Measurements from ENCODE around the gene DLG2. TPM values are rescaled to one million over a fixed set of nuclear protein-coding genes. Genes with fewer than 3 reads are reported as not detected.

DLG2 gene
- total and polyA plus RNA-seq, 4 donors, result 1.3 to 23.3 (median 10.9) TPM

DNA sequence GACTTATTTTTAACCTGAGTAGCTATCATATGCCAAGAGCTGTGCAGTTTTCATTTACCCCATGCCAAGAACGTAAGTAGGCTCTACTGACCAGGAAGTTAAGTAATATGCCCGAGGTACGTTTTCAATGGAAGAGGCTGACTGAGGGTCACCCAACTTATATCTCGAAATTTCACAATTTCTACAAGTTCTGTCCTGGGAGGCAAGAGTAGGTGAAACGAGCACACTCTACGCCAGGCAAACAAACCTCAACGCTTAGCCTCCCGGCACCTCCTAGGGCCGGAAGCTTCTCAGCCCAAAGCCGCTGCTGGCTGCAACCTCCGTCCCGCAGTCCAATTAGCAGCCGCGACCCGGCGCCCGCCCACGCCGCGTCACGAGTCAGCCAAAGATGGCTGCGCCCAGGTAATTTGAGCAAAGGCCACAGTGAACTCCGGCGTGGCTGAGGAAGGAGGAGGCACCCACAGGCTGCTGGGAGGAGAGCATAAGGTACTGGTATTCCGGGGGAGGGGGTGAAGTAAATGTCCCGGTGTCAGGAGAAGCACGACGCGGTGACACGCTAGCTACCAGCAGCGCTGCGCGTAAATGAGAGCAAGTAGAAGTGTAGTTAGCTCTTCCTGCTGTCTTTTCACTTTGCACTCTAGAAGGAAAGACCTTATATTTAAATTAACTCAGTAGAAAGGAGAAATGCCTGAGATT is 20.6 kb upstream of the DLG2 start, which contains the start of gene TMEM126A:
Gene TMEM126A, plus strand, starts transcription at position 364 of the 696 bp plus-strand sequence. CDS start 2,289 bp downstream, outside the sequence.
- peak; percentile 98 for ATAC-seq (ENCODE audit: low FRiP score)
- Histone ChIP-seq H3K27me3 (ENCODE audit: control insufficient read depth in 1 of 2, insufficient read depth in 2 of 2, low read length in 1 of 2) (no peaks in the 10 kb centered on the region), H3K9me3 (ENCODE audit: control insufficient read depth, low read length) (no peaks in the 10 kb centered on the region), H3K4me1 (ENCODE audit: control insufficient read depth in 1 of 2, insufficient read depth in 2 of 2, low read length in 2 of 2) (no peaks in the 10 kb centered on the region), H3K36me3 (ENCODE audit: control insufficient read depth in 1 of 2, insufficient read depth in 2 of 2, low read length in 1 of 2) (peaks cover 0 to 2% of the 10 kb centered on the region in 2 donors), H3K4me3 (ENCODE audit: low read length in 2 of 2) (peak within 1 kb of the TSS; percentile 61 to 92), H3K27ac (ENCODE audit: low read depth in 1 of 2, low read length in 2 of 2) (peak within 1 kb of the TSS in 1 of 2 donors; percentile 81)
- DNase-seq, result peak; percentile 93 to 97
- WGBS, 2 donors, result 0% methylated on average over 33 of the region's 33 CpGs
- intact Hi-C loops (cut with DNase I), result loop anchor here in 1 of 2 donors (2.0 kb wide), 1 partner anchor 19 kb away; the partner anchor contains the start of gene TMEM126B

DNA sequence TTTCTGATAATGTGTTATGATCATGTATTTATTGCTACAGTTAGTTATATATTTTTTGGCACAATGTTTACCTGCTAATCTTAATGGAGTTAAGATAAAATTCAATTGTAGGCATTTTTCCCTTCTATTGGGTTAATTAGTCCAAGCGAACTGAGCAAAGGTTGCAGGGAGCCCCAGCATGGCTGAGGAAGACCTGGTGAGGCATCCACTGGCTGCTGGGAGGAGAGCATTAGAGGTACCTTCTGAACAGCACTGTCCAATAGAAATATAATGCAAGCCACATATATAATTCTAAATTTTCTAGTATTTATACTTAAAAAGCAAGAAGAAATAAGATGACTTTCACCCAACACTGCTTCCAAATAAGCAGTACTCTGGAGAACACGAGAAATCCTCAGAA is 19.9 kb upstream of the DLG2 start:
- Histone ChIP-seq H3K27me3 (ENCODE audit: control insufficient read depth in 1 of 2, insufficient read depth in 2 of 2, low read length in 1 of 2) (no peaks in the 10 kb centered on the region), H3K36me3 (ENCODE audit: control insufficient read depth in 1 of 2, insufficient read depth in 2 of 2, low read length in 1 of 2) (peaks cover 0 to 2% of the 10 kb centered on the region in 2 donors), H3K9me3 (ENCODE audit: control insufficient read depth, low read length) (no peaks in the 10 kb centered on the region), H3K4me1 (ENCODE audit: control insufficient read depth in 1 of 2, insufficient read depth in 2 of 2, low read length in 2 of 2) (no peaks in the 10 kb centered on the region), H3K4me3 (ENCODE audit: low read length in 2 of 2) (peak overlapping the region; percentile 61 to 92), H3K27ac (ENCODE audit: low read depth in 1 of 2, low read length in 2 of 2) (peak overlapping the region in 1 of 2 donors; percentile 77)
- intact Hi-C loops (cut with DNase I), result loop anchor here in 1 of 2 donors (2.0 kb wide), 1 partner anchor 18 kb away; the partner anchor contains the start of gene TMEM126B
- ATAC-seq (ENCODE audit: low FRiP score) (peak; percentile 9), DNase-seq (no peak)
- 22 to 24% methylated on average over 2 of the region's 2 CpGs for WGBS, 2 donors

GRCh38 chr11:85643191-85643614 is 16.1 kb upstream of the DLG2 start:
- H3K9me3 ChIP-seq (ENCODE audit: control insufficient read depth, low read length), result no peaks in the 10 kb centered on the region
- no peaks in the 10 kb centered on the region for H3K4me1 ChIP-seq (ENCODE audit: control insufficient read depth in 1 of 2, insufficient read depth in 2 of 2, low read length in 2 of 2)
- intact Hi-C loops (cut with DNase I), result no loop called here
- ATAC-seq (ENCODE audit: low FRiP score), result no peak
- H3K36me3 ChIP-seq (ENCODE audit: control insufficient read depth in 1 of 2, insufficient read depth in 2 of 2, low read length in 1 of 2), result no peaks in the 10 kb centered on the region
- 20 to 22% methylated on average over 2 of the region's 2 CpGs for WGBS, 2 donors
- H3K4me3 ChIP-seq (ENCODE audit: low read length in 2 of 2), result no peak overlapping the region
- H3K27ac ChIP-seq (ENCODE audit: low read depth in 1 of 2, low read length in 2 of 2), result no peak overlapping the region
- no peak for DNase-seq
- H3K27me3 ChIP-seq (ENCODE audit: control insufficient read depth in 1 of 2, insufficient read depth in 2 of 2, low read length in 1 of 2), result no peaks in the 10 kb centered on the region

GRCh38 chr11:85634747-85635146 is 7.6 kb upstream of the DLG2 start:
- no peak overlapping the region for H3K4me3 ChIP-seq (ENCODE audit: low read length in 2 of 2)
- H3K9me3 ChIP-seq (ENCODE audit: control insufficient read depth, low read length), result no peaks in the 10 kb centered on the region
- intact Hi-C loops (cut with DNase I), result no loop called here
- ATAC-seq (ENCODE audit: low FRiP score) (no peak), DNase-seq (no peak)
- H3K27ac ChIP-seq (ENCODE audit: low read depth in 1 of 2, low read length in 2 of 2), result no peak overlapping the region
- 79 to 84% methylated on average over 3 of the region's 3 CpGs for WGBS, 2 donors
- peaks cover 0 to 7% of the 10 kb centered on the region in 2 donors for H3K36me3 ChIP-seq (ENCODE audit: control insufficient read depth in 1 of 2, insufficient read depth in 2 of 2, low read length in 1 of 2)
- H3K27me3 ChIP-seq (ENCODE audit: control insufficient read depth in 1 of 2, insufficient read depth in 2 of 2, low read length in 1 of 2), result no peaks in the 10 kb centered on the region
- H3K4me1 ChIP-seq (ENCODE audit: control insufficient read depth in 1 of 2, insufficient read depth in 2 of 2, low read length in 2 of 2), result peaks cover 0 to under 1% of the 10 kb centered on the region in 2 donors

DNA sequence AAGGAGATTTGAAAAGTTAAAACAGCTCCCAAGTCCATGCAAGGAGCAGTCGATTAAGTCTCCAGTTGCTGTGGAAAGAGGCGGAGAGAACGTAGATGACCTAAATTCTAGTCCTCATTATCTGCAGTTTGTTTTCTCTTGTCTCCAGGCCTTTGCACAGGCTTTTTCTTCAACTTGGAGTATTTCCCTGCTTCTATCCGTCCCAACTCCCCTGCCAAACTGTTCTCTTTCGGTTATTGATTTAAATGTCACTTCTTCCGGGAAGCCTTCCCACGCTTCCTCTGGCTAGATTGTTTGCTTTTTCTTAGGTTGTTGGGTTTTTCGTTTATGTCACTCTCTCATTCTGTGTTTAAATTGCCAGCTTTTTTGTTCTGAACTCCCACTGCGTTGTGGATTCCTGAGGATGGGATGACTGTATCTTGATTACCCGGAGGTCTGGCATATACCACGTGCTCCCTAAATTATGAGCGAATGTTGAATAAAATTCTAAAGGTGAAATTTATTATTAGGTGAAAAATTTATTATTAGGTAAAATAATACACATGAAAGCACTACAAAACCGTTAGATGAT is 1.7 kb upstream of the DLG2 start:
- Histone ChIP-seq H3K4me1 (ENCODE audit: control insufficient read depth in 1 of 2, insufficient read depth in 2 of 2, low read length in 2 of 2) (peaks cover 0 to 8% of the 10 kb centered on the region in 2 donors), H3K27ac (ENCODE audit: low read depth in 1 of 2, low read length in 2 of 2) (peak overlapping the region in 1 of 2 donors; percentile 72), H3K4me3 (ENCODE audit: low read length in 2 of 2) (peak overlapping the region; percentile 70 to 95), H3K36me3 (ENCODE audit: control insufficient read depth in 1 of 2, insufficient read depth in 2 of 2, low read length in 1 of 2) (no peaks in the 10 kb centered on the region), H3K9me3 (ENCODE audit: control insufficient read depth, low read length) (no peaks in the 10 kb centered on the region), H3K27me3 (ENCODE audit: control insufficient read depth in 1 of 2, insufficient read depth in 2 of 2, low read length in 1 of 2) (no peaks in the 10 kb centered on the region)
- peak; percentile 37 for ATAC-seq (ENCODE audit: low FRiP score)
- no peak for DNase-seq
- intact Hi-C loops (cut with DNase I), result loop anchor here in 1 of 2 donors (1.0 to 2.0 kb wide), 2 partner anchors 18 to 35 kb away; partner anchors contain the start of gene TMEM126A
- 1% methylated on average over 13 of the region's 13 CpGs for whole genome bisulfite sequencing, 2 donors

GRCh38 chr11:85627998-85628770 is 1.0 kb upstream of the DLG2 start, which contains the start of gene TMEM126B:
Gene TMEM126B, plus strand, starts transcription at chr11:85628593. Its CDS starts 15 bp downstream, at chr11:85628608.
- 0 to 1% methylated on average over 41 of the region's 41 CpGs for WGBS, 2 donors
- ATAC-seq (ENCODE audit: low FRiP score) (peak; percentile 100), DNase-seq (peak; percentile 99)
- Histone ChIP-seq H3K27ac (ENCODE audit: low read depth in 1 of 2, low read length in 2 of 2) (peak within 1 kb of the TSS; percentile 78 to 95), H3K36me3 (ENCODE audit: control insufficient read depth in 1 of 2, insufficient read depth in 2 of 2, low read length in 1 of 2) (no peaks in the 10 kb centered on the region), H3K9me3 (ENCODE audit: control insufficient read depth, low read length) (no peaks in the 10 kb centered on the region), H3K27me3 (ENCODE audit: control insufficient read depth in 1 of 2, insufficient read depth in 2 of 2, low read length in 1 of 2) (no peaks in the 10 kb centered on the region), H3K4me3 (ENCODE audit: low read length in 2 of 2) (peak within 1 kb of the TSS; percentile 91 to 95), H3K4me1 (ENCODE audit: control insufficient read depth in 1 of 2, insufficient read depth in 2 of 2, low read length in 2 of 2) (peaks cover 0 to 8% of the 10 kb centered on the region in 2 donors)
- intact Hi-C loops (cut with DNase I), result loop anchor here in 1 of 2 donors (1.0 to 2.0 kb wide), 2 partner anchors 19 to 36 kb away; partner anchors contain the start of gene TMEM126A

GRCh38 chr11:85626496-85626895 is 648 bp downstream of the DLG2 start:
- Histone ChIP-seq H3K4me3 (ENCODE audit: low read length in 2 of 2) (peak overlapping the region; percentile 85 to 91), H3K36me3 (ENCODE audit: control insufficient read depth in 1 of 2, insufficient read depth in 2 of 2, low read length in 1 of 2) (no peaks in the 10 kb centered on the region), H3K9me3 (ENCODE audit: control insufficient read depth, low read length) (no peaks in the 10 kb centered on the region), H3K27me3 (ENCODE audit: control insufficient read depth in 1 of 2, insufficient read depth in 2 of 2, low read length in 1 of 2) (no peaks in the 10 kb centered on the region), H3K27ac (ENCODE audit: low read depth in 1 of 2, low read length in 2 of 2) (no peak overlapping the region), H3K4me1 (ENCODE audit: control insufficient read depth in 1 of 2, insufficient read depth in 2 of 2, low read length in 2 of 2) (peaks cover 0 to 8% of the 10 kb centered on the region in 2 donors)
- DNase-seq (no peak), ATAC-seq (ENCODE audit: low FRiP score) (no peak)
- 20 to 24% methylated on average over 2 of the region's 2 CpGs for WGBS, 2 donors
- intact Hi-C loops (cut with DNase I), result no loop called here

DNA sequence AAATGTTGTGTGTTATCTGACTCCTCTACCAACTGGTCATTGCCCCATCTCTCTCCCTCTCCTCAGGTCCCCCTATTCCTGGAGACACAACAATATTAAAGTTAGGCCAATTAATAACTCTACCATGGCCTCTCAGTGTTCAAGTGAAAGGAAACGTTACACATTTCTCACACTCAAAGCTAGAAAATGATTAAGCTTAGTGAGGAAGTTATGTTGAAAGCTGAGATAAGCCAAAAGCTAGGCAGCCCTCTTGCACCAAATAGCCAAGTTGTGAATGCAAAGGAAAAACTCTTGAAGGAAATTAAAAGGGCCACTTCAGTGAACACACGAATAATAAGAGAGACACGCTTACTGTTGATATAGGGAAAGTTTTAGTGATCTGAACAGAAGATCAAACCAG is 6.9 kb downstream of the DLG2 start:
- H3K27me3 ChIP-seq (ENCODE audit: control insufficient read depth in 1 of 2, insufficient read depth in 2 of 2, low read length in 1 of 2), result no peaks in the 10 kb centered on the region
- no peaks in the 10 kb centered on the region for H3K9me3 ChIP-seq (ENCODE audit: control insufficient read depth, low read length)
- H3K36me3 ChIP-seq (ENCODE audit: control insufficient read depth in 1 of 2, insufficient read depth in 2 of 2, low read length in 1 of 2), result no peaks in the 10 kb centered on the region
- intact Hi-C loops (cut with DNase I), result no loop called here
- 69 to 73% methylated on average over 3 of the region's 3 CpGs for WGBS, 2 donors
- no peak overlapping the region for H3K4me3 ChIP-seq (ENCODE audit: low read length in 2 of 2)
- H3K4me1 ChIP-seq (ENCODE audit: control insufficient read depth in 1 of 2, insufficient read depth in 2 of 2, low read length in 2 of 2), result no peaks in the 10 kb centered on the region
- ATAC-seq (ENCODE audit: low FRiP score) (no peak), DNase-seq (no peak)
- no peak overlapping the region for H3K27ac ChIP-seq (ENCODE audit: low read depth in 1 of 2, low read length in 2 of 2)

Data from aorta (tissue), 5 donors.